ENCODE data around the gene CLPTM1L. TPM values are rescaled to one million over a fixed set of nuclear protein-coding genes. Genes with fewer than 3 reads are reported as not detected.
"Not testable (repeated sequence)": the region's sequence is repeated elsewhere in the genome, so short reads cannot be mapped to it uniquely, and the experiment has no call there.

CLPTM1L gene
- total and polyA plus RNA-seq, 2 donors, result 60.7 to 142 TPM

- H3K27me3 ChIP-seq (ENCODE audit: control insufficient read depth in 2 of 2, insufficient read depth in 1 of 2, low read length in 1 of 2), result peaks cover 3 to 45% of the 10 kb centered on the region in 2 donors
- peaks cover 0 to 1% of the 10 kb centered on the region in 2 donors for H3K9me3 ChIP-seq (ENCODE audit: control insufficient read depth in 2 of 2, insufficient read depth in 1 of 2, low read length in 1 of 2)
- no peak for DNase-seq (ENCODE audit: low read depth in 6 of 9, low spot score in 9 of 9)
- H3K4me1 ChIP-seq (ENCODE audit: control insufficient read depth in 2 of 2, insufficient read depth in 2 of 2, low read length in 2 of 2), result peaks cover 4% of the 10 kb centered on the region in 2 donors
- H3K27ac ChIP-seq (ENCODE audit: low read depth in 1 of 2, low read length in 1 of 2), result no peak overlapping the region
- 80% methylated on average over 7 of the region's 7 CpGs for WGBS
- H3K4me3 ChIP-seq (ENCODE audit: low read length in 2 of 2), result no peak overlapping the region
- H3K36me3 ChIP-seq (ENCODE audit: control insufficient read depth in 2 of 2, insufficient read depth in 2 of 2, low read length in 1 of 2), result no peaks in the 10 kb centered on the region
Measured at GRCh38 chr5:1367149-1367548, 22.2 kb upstream of the CLPTM1L start.

- peaks cover 4% of the 10 kb centered on the region in 2 donors for H3K4me1 ChIP-seq (ENCODE audit: control insufficient read depth in 2 of 2, insufficient read depth in 2 of 2, low read length in 2 of 2)
- H3K36me3 ChIP-seq (ENCODE audit: control insufficient read depth in 2 of 2, insufficient read depth in 2 of 2, low read length in 1 of 2), result no peaks in the 10 kb centered on the region
- H3K27me3 ChIP-seq (ENCODE audit: control insufficient read depth in 2 of 2, insufficient read depth in 1 of 2, low read length in 1 of 2), result peaks cover 3 to 49% of the 10 kb centered on the region in 2 donors
- H3K27ac ChIP-seq (ENCODE audit: low read depth in 1 of 2, low read length in 1 of 2), result no peak overlapping the region
- H3K4me3 ChIP-seq (ENCODE audit: low read length in 2 of 2), result no peak overlapping the region
- WGBS, result 94% methylated on average over 14 of the region's 14 CpGs
- peaks cover 0 to 1% of the 10 kb centered on the region in 2 donors for H3K9me3 ChIP-seq (ENCODE audit: control insufficient read depth in 2 of 2, insufficient read depth in 1 of 2, low read length in 1 of 2)
- DNase-seq (ENCODE audit: low read depth in 6 of 9, low spot score in 9 of 9), result no peak
Measured at GRCh38 chr5:1366514-1366913, 21.6 kb upstream of the CLPTM1L start.

GRCh38 chr5:1364211-1364610 is 19.3 kb upstream of the CLPTM1L start:
- Histone ChIP-seq H3K4me1 (ENCODE audit: control insufficient read depth in 2 of 2, insufficient read depth in 2 of 2, low read length in 2 of 2) (peaks cover 4% of the 10 kb centered on the region in 2 donors), H3K9me3 (ENCODE audit: control insufficient read depth in 2 of 2, insufficient read depth in 1 of 2, low read length in 1 of 2) (peaks cover 0 to 1% of the 10 kb centered on the region in 2 donors), H3K27ac (ENCODE audit: low read depth in 1 of 2, low read length in 1 of 2) (no peak overlapping the region), H3K4me3 (ENCODE audit: low read length in 2 of 2) (no peak overlapping the region), H3K27me3 (ENCODE audit: control insufficient read depth in 2 of 2, insufficient read depth in 1 of 2, low read length in 1 of 2) (peaks cover 3 to 54% of the 10 kb centered on the region in 2 donors), H3K36me3 (ENCODE audit: control insufficient read depth in 2 of 2, insufficient read depth in 2 of 2, low read length in 1 of 2) (no peaks in the 10 kb centered on the region)
- WGBS, result 72% methylated on average over 9 of the region's 9 CpGs
- no peak for DNase-seq (ENCODE audit: low read depth in 6 of 9, low spot score in 9 of 9)

GRCh38 chr5:1363581-1363980 is 18.7 kb upstream of the CLPTM1L start:
- Histone ChIP-seq H3K27ac (ENCODE audit: low read depth in 1 of 2, low read length in 1 of 2) (no peak overlapping the region), H3K9me3 (ENCODE audit: control insufficient read depth in 2 of 2, insufficient read depth in 1 of 2, low read length in 1 of 2) (peaks cover 0 to 1% of the 10 kb centered on the region in 2 donors), H3K4me3 (ENCODE audit: low read length in 2 of 2) (no peak overlapping the region), H3K36me3 (ENCODE audit: control insufficient read depth in 2 of 2, insufficient read depth in 2 of 2, low read length in 1 of 2) (no peaks in the 10 kb centered on the region), H3K27me3 (ENCODE audit: control insufficient read depth in 2 of 2, insufficient read depth in 1 of 2, low read length in 1 of 2) (peaks cover 0 to 54% of the 10 kb centered on the region in 2 donors), H3K4me1 (ENCODE audit: control insufficient read depth in 2 of 2, insufficient read depth in 2 of 2, low read length in 2 of 2) (peaks cover 4% of the 10 kb centered on the region in 2 donors)
- WGBS, result 87% methylated on average over 16 of the region's 16 CpGs
- no peak for DNase-seq (ENCODE audit: low read depth in 6 of 9, low spot score in 9 of 9)

GRCh38 chr5:1363160-1363559 is 18.3 kb upstream of the CLPTM1L start:
- Histone ChIP-seq H3K36me3 (ENCODE audit: control insufficient read depth in 2 of 2, insufficient read depth in 2 of 2, low read length in 1 of 2) (no peaks in the 10 kb centered on the region), H3K27me3 (ENCODE audit: control insufficient read depth in 2 of 2, insufficient read depth in 1 of 2, low read length in 1 of 2) (peaks cover 0 to 53% of the 10 kb centered on the region in 2 donors), H3K4me3 (ENCODE audit: low read length in 2 of 2) (no peak overlapping the region), H3K27ac (ENCODE audit: low read depth in 1 of 2, low read length in 1 of 2) (no peak overlapping the region), H3K9me3 (ENCODE audit: control insufficient read depth in 2 of 2, insufficient read depth in 1 of 2, low read length in 1 of 2) (peaks cover 0 to 1% of the 10 kb centered on the region in 2 donors), H3K4me1 (ENCODE audit: control insufficient read depth in 2 of 2, insufficient read depth in 2 of 2, low read length in 2 of 2) (peaks cover 4% of the 10 kb centered on the region in 2 donors)
- no peak for DNase-seq (ENCODE audit: low read depth in 6 of 9, low spot score in 9 of 9)
- 72% methylated on average over 6 of the region's 6 CpGs for WGBS

GRCh38 chr5:1362242-1363015 is 17.5 kb upstream of the CLPTM1L start:
- no peak overlapping the region for H3K27ac ChIP-seq (ENCODE audit: low read depth in 1 of 2, low read length in 1 of 2)
- H3K27me3 ChIP-seq (ENCODE audit: control insufficient read depth in 2 of 2, insufficient read depth in 1 of 2, low read length in 1 of 2), result peaks cover 0 to 57% of the 10 kb centered on the region in 2 donors
- H3K36me3 ChIP-seq (ENCODE audit: control insufficient read depth in 2 of 2, insufficient read depth in 2 of 2, low read length in 1 of 2), result no peaks in the 10 kb centered on the region
- peaks cover 4% of the 10 kb centered on the region in 2 donors for H3K4me1 ChIP-seq (ENCODE audit: control insufficient read depth in 2 of 2, insufficient read depth in 2 of 2, low read length in 2 of 2)
- H3K4me3 ChIP-seq (ENCODE audit: low read length in 2 of 2), result no peak overlapping the region
- WGBS, result 93% methylated on average over 29 of the region's 29 CpGs
- no peak for DNase-seq (ENCODE audit: low read depth in 6 of 9, low spot score in 9 of 9)
- peaks cover 0 to 1% of the 10 kb centered on the region in 2 donors for H3K9me3 ChIP-seq (ENCODE audit: control insufficient read depth in 2 of 2, insufficient read depth in 1 of 2, low read length in 1 of 2)

- Histone ChIP-seq H3K4me3 (ENCODE audit: low read length in 2 of 2) (no peak overlapping the region), H3K4me1 (ENCODE audit: control insufficient read depth in 2 of 2, insufficient read depth in 2 of 2, low read length in 2 of 2) (peaks cover 4% of the 10 kb centered on the region in 2 donors), H3K27me3 (ENCODE audit: control insufficient read depth in 2 of 2, insufficient read depth in 1 of 2, low read length in 1 of 2) (peaks cover 0 to 69% of the 10 kb centered on the region in 2 donors), H3K27ac (ENCODE audit: low read depth in 1 of 2, low read length in 1 of 2) (no peak overlapping the region), H3K9me3 (ENCODE audit: control insufficient read depth in 2 of 2, insufficient read depth in 1 of 2, low read length in 1 of 2) (peaks cover 0 to 1% of the 10 kb centered on the region in 2 donors), H3K36me3 (ENCODE audit: control insufficient read depth in 2 of 2, insufficient read depth in 2 of 2, low read length in 1 of 2) (no peaks in the 10 kb centered on the region)
- no peak for DNase-seq (ENCODE audit: low read depth in 6 of 9, low spot score in 9 of 9)
- 88% methylated on average over 4 of the region's 4 CpGs for WGBS
Measured at GRCh38 chr5:1360861-1361260, 16.0 kb upstream of the CLPTM1L start.

GRCh38 chr5:1360367-1360766 is 15.5 kb upstream of the CLPTM1L start:
- H3K36me3 ChIP-seq (ENCODE audit: control insufficient read depth in 2 of 2, insufficient read depth in 2 of 2, low read length in 1 of 2); DNase-seq (ENCODE audit: low read depth in 6 of 9, low spot score in 9 of 9); H3K9me3 ChIP-seq (ENCODE audit: control insufficient read depth in 2 of 2, insufficient read depth in 1 of 2, low read length in 1 of 2); H3K4me1 ChIP-seq (ENCODE audit: control insufficient read depth in 2 of 2, insufficient read depth in 2 of 2, low read length in 2 of 2); H3K4me3 ChIP-seq (ENCODE audit: low read length in 2 of 2); H3K27ac ChIP-seq (ENCODE audit: low read depth in 1 of 2, low read length in 1 of 2): not testable (repeated sequence)
- peaks cover 0 to 72% of the 10 kb centered on the region in 2 donors for H3K27me3 ChIP-seq (ENCODE audit: control insufficient read depth in 2 of 2, insufficient read depth in 1 of 2, low read length in 1 of 2)
- 85% methylated on average over 7 of the region's 7 CpGs for WGBS

- 87% methylated on average over 11 of the region's 11 CpGs for WGBS
- H3K9me3 ChIP-seq (ENCODE audit: control insufficient read depth in 2 of 2, insufficient read depth in 1 of 2, low read length in 1 of 2), result peaks cover 0 to 1% of the 10 kb centered on the region in 2 donors
- peaks cover 0 to 74% of the 10 kb centered on the region in 2 donors for H3K27me3 ChIP-seq (ENCODE audit: control insufficient read depth in 2 of 2, insufficient read depth in 1 of 2, low read length in 1 of 2)
- no peak overlapping the region for H3K4me3 ChIP-seq (ENCODE audit: low read length in 2 of 2)
- DNase-seq (ENCODE audit: low read depth in 6 of 9, low spot score in 9 of 9), result no peak
- H3K36me3 ChIP-seq (ENCODE audit: control insufficient read depth in 2 of 2, insufficient read depth in 2 of 2, low read length in 1 of 2), result no peaks in the 10 kb centered on the region
- H3K4me1 ChIP-seq (ENCODE audit: control insufficient read depth in 2 of 2, insufficient read depth in 2 of 2, low read length in 2 of 2), result peaks cover 4% of the 10 kb centered on the region in 2 donors
- H3K27ac ChIP-seq (ENCODE audit: low read depth in 1 of 2, low read length in 1 of 2), result no peak overlapping the region
Measured at GRCh38 chr5:1359713-1360112, 14.8 kb upstream of the CLPTM1L start.
